HG02973 (cell line): Measurements from ENCODE around the gene USP11.

ENCODE experiments used
- ATAC-seq: cut with Tn5 transposase; IDR thresholded peaks from one replicate; pipeline ENCODE4 v1.9.1; 2021; ENCODE audit warnings: moderate library complexity; ENCODE audit not compliant: unreplicated experiment

Gene USP11

DNA sequence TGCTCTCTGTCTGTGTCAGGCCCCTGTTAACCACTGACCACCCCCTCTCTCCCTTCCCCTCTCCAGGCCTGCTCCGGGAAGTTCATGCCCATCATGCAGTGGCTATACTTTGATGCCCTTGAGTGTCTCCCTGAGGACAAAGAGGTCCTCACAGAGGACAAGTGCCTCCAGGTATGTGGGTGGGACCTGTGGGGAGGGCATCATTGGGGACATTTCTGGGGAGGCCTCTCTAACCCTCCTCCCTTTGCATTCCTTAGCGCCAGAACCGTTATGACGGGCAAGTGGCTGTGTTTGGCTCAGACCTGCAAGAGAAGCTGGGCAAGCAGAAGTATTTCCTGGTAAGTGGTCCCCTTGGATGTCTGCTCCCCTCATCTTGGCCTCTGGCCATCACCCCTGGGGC lies 29.9 kb upstream of the USP11 start:
- ATAC-seq = no peak

- no peak for ATAC-seq
Observed at GRCh38 chrX:47204970-47205369, 27.8 kb upstream of the USP11 start.

DNA sequence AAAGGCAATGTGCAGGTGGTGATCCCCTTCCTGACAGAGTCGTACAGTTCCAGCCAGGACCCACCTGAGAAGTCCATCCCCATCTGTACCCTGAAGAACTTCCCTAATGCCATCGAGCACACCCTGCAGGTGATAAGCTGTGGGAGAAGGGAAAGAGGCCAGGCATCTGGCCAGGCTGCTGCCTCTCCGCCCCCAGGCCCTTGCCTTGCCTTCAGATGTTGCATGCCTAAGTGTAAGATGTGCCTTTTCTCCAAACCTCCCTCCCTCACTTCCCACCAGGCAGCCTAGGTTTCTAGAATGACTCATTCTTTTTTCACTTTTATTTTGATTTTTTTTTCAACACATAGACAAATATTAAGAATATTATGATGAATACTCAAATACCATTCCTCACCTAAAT lies 26.5 kb upstream of the USP11 start:
- no peak for ATAC-seq

- no peak for ATAC-seq
Observed at GRCh38 chrX:47208108-47208507, 24.7 kb upstream of the USP11 start.

DNA sequence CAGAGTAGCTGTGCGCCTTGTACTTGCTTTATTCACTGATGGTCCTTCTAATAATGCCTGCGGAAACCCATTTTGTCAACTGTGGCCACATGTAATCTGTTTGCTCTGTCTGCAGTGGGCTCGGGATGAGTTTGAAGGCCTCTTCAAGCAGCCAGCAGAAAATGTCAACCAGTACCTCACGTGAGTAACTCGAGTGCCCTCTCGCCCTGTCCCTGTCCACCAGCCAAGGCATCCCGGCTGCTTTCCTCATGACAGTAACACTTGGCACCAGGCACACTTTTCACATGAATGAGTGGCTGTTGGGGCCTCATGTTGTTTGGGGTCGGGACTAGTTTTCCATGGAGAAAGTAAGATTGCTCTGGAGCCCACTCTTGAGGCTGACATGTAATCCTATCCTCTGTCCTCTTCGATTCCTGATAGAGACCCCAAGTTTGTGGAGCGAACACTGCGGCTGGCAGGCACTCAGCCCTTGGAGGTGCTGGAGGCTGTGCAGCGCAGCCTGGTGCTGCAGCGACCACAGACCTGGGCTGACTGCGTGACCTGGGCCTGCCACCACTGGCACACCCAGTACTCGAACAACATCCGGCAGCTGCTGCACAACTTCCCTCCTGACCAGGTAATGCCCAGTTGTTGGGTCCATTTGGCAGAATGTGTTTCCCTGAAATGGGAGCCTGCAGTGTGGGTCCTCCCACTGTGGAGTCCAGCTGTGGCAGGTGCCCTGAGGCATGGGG lies 23.1 kb upstream of the USP11 start:
- no peak for ATAC-seq

DNA sequence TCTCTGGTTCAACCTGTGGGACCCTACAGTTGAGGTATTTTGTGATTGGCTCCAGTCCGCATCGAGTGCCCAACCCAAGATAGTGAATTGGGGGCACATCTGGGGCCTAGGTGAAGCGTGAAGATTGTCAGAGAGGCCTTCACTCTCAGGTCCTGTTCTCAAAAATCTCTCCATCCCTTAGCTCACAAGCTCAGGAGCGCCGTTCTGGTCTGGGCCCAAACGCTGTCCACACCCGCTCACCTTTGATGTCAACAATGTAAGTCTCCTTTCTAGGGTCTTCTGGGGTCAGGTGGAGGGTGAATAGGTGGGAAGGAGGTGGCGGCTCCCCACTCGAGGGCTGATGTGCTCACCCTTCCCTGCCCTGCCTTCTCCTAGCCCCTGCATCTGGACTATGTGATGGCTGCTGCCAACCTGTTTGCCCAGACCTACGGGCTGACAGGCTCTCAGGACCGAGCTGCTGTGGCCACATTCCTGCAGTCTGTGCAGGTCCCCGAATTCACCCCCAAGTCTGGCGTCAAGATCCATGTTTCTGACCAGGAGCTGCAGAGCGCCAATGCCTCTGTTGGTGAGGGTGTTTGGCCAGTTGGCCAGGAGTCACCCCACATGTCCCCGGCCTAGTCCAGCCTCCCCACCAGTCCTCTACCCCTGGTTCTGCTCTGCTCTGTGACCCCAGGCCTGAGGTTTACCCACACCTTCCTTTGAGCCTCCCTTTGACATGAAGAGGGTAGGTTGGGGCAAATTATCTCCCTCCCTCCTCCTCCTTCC lies 22.0 kb upstream of the USP11 start:
- no peak for ATAC-seq

DNA sequence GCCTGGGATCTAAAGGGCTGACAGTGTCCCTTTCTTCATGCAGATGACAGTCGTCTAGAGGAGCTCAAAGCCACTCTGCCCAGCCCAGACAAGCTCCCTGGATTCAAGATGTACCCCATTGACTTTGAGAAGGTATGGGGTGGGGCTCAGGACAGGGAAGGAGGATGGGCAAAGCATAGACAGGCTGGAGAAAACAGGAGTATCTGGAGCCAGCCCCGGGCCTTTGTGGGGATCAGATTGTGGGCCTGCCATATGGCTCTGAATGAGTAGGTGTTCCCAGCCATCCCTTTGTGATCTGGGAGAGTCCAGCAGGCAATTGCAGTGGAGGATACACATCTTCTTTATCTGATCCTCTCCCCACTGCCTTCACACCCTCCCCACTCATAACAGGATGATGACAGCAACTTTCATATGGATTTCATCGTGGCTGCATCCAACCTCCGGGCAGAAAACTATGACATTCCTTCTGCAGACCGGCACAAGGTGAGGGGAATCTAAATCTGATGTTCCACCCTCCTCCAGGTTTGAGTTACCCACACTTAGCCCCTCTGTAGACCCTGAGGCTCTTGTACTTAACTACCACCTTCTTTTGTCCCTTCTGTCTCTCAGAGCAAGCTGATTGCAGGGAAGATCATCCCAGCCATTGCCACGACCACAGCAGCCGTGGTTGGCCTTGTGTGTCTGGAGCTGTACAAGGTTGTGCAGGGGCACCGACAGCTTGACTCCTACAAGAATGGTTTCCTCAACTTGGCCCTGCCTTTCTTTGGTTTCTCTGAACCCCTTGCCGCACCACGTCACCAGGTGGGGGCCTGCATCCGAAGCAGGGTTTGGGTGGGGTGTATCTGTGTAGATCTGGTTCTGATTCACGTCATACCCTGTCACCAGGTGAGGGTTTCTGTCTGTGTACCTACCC lies 20.2 kb upstream of the USP11 start:
- ATAC-seq = no peak

DNA sequence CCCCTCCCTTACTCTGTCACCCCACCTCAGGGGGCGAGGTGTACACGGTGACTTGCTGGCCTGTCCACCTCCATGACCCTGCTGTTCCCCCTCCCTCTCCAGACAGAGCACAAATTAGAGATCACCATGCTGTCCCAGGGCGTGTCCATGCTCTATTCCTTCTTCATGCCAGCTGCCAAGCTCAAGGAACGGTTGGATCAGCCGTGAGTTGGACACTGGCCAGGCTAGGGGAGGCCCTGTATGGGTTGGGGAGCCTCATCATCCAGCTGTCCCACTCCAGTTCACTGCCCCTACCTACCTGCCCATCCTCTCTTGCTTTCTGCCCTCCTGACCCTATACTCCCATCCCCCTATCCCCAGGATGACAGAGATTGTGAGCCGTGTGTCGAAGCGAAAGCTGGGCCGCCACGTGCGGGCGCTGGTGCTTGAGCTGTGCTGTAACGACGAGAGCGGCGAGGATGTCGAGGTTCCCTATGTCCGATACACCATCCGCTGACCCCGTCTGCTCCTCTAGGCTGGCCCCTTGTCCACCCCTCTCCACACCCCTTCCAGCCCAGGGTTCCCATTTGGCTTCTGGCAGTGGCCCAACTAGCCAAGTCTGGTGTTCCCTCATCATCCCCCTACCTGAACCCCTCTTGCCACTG lies 18.3 kb upstream of the USP11 start:
- no peak for ATAC-seq

DNA sequence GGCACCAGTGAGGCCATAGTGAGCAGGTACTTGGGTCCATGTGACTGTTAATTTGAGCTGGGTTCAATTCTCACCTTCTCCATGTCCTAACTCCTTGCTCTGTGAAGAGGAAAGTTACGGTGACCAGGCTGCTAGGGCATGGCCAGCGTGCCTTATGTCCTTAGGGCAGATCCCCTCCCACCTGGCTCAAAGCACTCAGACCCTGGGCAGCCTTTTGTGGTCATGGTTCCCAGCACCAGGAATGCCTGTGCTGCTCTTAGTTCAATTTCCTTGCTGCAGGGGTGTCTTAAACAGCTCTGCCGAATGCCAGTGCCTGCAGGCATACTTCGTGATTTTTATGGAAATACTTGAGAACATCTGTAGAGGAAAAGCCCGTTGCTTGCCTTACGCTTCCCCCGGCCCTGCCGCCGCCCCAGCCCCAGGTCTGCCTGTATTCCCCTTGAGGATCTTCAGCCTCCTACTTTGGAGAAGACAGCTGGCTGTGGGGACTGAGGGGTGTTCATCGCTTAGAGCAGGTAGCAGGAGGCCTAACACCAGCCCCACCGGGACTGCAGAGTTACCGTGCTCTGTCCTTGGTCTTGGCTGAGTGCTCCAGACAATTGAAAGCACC lies 17.4 kb upstream of the USP11 start:
- ATAC-seq = no peak

- ATAC-seq = no peak
Observed at GRCh38 chrX:47216393-47216925, 16.4 kb upstream of the USP11 start.

DNA sequence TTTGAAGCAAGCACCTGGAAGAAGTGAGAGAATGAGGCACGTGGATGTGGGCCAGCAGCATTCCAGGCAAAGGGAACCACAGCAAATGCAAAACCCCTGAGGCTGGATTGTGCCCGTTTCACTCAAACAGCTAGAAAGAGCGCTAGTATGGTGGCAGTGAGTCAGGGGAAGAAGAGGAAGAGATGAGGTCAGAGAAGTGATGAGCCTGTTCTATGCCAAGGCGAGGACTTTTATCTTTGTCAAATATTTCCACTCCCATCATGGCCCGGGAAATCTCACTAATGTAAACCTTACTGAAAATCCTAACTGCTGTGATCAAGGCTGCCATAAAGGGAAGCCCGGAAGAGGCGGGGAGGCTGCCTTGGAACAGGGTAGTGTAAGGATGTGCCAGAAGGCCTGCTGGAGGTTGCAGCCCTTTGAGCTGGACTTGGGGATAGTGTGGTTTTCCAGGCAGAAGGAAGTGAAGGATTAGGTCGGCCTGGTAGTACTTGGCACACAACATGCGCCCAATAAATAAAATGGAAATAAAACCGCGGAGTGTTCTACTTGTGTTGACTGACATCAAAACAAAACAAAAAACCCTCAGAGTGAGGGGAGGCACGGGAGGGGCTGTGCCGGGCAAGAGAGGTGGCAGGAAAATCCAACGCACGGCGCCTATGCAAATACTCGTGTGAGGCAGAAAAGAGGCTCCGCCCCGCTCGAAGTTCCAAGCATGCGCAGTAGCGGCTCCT lies 15.5 kb upstream of the USP11 start:
- no peak for ATAC-seq

DNA sequence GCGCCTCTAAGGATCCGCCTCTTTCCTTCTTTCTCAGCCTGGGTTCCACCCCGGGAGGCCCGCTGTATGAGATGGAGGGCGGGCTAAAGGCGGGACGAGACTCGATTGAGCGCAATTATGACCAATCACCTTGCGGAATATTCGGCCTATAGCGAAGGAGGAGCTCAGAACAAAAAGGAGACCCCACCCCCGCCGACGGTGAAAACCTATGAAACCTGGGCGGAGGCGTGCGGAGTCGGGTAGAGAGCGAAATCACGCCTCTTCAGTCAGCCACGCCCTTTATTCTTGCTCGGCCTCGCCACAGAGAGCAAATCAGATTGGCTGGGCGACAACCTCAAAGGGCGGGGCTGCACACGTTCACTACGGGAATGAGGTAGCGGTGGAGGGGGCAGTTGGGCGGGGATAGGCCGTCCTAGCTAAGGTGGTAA lies 14.9 kb upstream of the USP11 start:
- ATAC-seq = peak; percentile 82

DNA sequence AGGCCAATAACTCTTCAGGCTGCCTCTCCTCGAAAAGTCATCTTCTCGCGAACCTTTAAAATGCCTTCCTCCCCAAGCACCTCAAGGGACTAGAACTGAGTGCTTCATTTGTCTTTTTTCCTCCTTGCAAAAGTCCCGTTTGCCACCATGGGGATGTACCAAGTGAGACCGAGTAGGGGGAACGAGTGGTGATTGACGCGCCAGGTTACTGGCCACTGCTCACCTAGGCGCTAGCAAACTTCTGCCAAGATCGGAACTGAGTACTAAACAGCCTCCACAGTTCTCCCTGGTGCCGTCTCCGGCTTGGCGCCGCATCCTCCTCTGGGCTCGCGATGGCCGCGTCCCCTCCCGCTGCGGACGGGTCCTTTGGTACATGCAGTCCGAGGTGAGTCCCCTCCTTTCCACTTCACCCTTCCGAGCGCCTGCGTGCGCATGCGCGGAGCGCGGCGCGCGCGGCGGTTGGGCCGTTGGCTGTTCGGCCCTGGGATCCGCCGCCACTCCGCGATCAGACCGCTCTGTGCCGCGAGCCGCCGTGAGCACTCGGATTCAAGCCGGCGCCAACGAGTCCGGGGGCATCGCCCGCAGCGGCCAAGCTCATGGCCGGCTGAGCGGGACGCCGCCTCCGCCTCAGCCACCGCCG lies 14.4 kb upstream of the USP11 start, which contains the start of gene CDK16:
TSS of gene CDK16 (plus strand) at position 402 of the 640 bp plus-strand sequence. CDS start 4,877 bp downstream, outside the sequence.
- ATAC-seq = peak; percentile 33

DNA sequence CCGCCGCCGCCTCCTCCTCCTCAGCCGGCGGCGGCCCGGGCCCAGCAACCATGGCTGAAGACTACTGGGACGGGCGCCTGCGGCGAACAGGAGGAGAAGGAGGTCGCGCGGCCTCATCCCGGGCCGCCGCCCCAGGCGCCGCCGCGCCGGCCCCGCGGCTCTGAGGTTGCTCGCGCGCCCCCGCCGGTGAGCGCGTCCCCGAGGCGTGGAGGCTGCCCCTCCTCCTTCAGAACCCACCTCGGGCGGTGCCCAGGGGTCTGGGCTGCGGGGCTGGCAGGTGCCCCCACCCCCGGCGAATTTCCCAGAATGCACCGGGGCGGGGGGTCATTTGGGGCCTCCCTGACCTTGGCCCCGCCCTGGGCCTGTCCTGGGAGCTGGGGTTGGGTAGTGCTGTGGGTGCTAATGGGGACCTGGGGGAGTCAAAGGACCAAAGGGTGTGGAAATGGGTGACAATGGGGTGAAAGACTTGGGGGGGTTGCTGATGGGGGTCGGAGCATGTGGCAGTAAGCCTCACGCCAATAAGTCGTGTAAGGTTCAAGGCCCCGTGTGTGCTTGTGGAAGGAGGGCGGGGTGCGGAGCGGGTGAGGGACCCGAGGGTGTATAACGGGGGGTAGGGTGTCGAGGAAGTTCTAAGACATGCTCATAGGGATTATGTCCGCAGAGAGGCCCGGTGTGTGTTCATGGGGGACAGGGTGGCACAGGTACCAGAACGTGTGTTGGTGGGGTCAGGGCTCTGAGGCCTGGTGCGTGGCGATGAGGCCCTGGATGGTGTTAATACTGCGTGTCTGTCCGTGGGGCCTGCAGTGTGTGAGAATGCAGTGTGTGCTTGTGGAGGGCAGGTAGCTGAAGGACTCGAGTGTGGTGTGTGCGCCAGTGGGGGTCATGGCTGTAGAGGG lies 13.6 kb upstream of the USP11 start:
- ATAC-seq = no peak

- ATAC-seq = no peak
Observed at GRCh38 chrX:47221756-47222155, 11.1 kb upstream of the USP11 start.

- ATAC-seq = no peak
Observed at GRCh38 chrX:47222751-47223350, 10.0 kb upstream of the USP11 start.

DNA sequence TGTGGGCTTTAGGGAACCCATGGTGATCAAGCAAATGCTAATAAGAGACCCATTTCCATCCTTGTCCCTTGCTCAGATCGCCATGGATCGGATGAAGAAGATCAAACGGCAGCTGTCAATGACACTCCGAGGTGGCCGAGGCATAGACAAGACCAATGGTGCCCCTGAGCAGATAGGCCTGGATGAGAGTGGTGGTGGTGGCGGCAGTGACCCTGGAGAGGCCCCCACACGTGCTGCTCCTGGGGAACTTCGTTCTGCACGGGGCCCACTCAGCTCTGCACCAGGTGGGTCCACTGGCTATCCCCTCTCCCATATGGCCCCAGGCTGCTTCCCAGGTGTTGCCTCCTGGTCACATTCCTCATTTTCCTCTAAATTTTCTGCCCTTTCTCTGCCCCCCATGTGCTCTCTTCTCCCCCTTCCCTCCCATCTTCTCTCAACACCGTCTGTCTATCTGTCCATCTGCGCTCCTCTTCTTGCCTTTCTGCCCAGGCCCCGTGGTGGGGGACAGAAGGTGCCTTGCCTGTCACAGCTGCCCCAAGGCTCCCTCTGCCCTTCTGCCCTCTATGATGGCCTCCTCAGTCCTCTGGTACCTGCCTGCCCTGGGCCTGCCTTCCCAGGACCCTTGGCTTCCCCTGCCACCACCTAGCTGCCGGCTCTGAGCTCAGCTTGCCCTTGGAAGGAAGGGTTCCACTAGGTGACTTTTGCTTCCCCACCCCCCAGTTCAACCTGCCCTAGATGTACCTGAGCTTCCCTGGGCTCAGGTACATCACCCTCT lies 9.1 kb upstream of the USP11 start:
- no peak for ATAC-seq
